ENCODE data around the gene RMND5B.
"Not testable (repeated sequence)": the region's sequence is repeated elsewhere in the genome, so short reads cannot be mapped to it uniquely, and the experiment has no call there.

The RMND5B gene

DNA sequence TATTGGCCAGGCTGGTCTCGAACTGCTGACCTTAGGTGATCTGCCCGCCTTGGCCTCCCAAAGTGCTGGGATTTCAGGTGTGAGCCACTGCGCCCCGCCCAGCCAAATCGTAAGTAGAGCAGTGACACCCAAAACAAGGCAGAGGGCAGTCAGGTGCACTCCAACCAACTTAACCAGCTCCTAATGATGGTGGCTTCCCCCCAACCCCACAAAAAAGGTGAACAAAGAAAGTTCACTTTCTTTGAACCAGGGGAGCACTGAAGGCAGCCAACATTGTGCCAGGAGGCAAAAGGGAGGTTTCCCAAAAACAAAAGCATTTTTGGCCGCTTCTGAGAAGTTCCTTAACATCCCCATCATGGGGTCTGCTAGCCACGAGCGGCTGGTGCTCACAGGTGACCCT is 46.8 kb downstream of the RMND5B start:
- no peak for DNase-seq

DNA sequence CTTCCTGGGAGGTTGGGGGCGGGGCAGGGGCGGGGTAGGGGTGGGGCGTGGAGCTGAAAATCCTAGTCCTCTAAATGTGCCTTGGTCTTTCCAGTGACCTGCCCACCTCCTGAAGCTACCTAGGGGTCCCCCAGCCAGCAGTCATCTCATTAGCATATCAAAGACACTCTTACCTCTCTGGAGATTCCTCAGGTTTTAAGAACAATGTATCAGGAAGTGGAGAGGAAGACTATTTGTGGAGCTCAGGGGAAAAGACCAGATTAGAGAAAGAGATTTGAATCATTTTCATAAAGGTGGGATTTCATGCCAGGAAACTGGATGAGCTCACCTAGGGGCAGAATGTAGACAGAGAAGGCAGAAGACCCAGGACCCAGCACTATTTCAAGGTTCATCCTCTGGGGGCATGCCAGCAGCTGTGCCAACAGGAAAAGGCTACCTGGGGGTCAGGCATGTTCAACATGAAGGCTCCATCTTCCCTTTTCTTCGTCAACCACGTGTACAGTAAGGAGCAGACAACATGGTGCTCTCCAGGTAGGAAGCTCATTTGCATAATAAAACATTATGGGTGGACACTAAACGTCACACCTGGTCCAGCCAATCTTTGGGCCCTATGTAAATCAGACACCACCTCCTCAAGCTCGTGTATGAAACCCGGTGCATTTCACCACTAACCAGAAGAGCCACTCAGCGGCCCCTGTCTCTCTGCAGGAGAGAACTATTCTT is 49.5 kb downstream of the RMND5B start:
- no peak for DNase-seq

DNA sequence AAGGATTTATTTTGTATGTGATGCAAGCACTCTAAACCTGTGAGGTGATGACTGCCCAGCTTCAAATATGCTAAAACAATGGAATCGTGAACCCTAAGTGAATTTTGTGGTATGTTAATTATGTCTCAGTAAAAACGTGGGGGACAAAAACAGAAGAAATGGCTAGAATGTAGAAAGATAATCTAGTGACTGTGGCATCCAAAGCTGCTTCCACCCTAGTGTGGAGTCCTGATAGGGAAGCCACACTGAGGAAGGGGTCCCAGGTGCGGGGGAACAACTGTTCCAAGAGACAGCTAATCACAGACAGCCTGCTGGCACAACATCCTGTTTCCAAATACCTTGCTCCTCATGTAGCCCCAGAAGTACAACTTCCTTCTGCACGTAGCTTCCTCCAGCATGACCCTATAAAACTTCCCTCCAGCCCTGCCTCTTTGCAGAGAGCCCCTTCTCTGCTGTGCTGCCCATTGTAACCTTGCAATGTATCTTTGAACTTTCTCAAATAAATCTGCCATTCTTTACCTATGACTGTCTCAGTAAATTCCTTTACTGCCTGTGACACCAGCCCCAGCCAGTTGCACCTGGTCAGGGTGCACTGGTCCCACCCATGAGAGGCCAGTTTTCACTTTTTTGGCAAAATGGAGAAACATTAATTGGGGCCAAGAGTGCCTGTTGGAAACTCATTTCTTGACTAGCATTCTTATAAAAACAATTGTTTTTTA is 51.5 kb downstream of the RMND5B start:
- no peak for DNase-seq

DNA sequence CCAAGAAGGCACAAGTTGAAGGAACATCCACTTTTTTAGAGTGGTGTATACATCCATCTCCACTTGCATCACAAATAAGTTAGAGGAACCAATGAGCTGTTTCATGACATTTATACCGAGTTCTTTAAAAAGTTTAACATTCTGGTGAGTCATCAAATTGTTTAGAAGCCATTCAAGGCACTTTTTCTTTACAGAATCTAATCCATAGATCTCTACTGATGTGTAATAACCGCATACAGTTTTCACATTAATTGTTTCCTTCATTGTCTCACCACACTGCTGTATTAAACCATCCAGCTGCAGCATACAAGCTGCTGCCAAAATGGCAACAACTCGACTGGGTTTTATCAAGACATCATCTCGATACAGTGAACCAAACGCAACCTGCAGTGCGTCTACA is 55.6 kb downstream of the RMND5B start:
- no peak for DNase-seq

DNA sequence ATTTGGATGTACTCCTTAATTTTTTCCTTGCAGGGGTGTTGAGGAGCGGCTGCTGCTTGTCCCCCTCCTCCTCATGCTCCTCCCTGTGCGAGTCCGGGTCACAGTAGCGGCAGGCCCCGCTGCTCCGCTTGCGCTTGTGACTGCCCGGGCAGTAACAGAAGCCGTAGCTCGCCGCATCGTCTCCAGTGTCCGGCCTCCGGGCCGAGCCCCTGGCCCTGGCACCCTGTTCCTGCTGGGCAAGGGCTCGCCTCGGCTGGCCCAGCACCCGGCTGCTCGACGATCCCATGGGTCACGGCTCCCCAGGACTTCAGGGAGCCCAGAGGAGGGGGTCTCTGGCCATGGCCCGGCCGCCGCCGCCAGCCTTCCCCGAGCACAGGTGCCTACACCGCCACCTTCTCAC is 56.2 kb downstream of the RMND5B start, which contains the start of gene GMCL2:
Gene GMCL2, minus strand, starts transcription at position 358 of the 400 bp plus-strand sequence. Its CDS starts 72 bp downstream, at position 286.
- no peak for DNase-seq

DNA sequence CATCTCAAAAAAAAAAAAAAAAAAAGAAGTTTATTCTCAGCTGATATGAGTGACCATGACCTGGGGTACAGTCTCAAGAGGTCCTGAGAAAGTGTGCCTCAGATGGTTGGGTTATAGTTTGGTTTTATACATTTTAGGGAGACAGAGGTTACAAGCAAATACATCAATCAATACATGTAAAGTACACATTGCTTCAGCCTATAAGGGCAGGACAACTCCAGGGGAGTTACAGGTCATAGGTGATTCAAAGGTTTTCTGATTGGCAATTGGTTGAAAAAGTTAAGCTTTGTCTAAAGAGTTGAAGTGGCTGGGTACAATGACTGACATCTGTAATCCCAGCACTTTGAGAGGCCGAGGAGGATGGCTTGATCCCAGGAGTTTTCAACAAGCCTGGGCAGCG is 58.6 kb downstream of the RMND5B start:
- DNase-seq: no peak

DNA sequence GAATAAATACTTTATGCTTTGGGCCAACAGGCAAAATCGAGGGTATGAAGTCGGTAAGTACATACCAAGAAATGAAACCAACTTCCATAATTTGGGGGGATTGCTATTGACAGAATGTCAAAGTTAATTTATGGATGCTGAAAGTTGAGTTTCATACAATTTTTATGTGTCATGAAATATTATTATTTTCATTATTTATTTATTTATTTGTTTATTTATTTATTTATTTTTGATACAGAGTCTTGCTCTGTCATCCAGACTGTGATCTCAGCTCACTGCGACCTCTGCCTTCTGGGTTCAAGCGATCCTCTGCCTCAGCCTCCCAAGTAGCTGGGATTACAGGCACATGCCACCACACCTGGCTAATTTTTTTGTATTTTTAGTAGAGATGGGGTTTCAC is 60.8 kb downstream of the RMND5B start:
- no peak for DNase-seq

DNA sequence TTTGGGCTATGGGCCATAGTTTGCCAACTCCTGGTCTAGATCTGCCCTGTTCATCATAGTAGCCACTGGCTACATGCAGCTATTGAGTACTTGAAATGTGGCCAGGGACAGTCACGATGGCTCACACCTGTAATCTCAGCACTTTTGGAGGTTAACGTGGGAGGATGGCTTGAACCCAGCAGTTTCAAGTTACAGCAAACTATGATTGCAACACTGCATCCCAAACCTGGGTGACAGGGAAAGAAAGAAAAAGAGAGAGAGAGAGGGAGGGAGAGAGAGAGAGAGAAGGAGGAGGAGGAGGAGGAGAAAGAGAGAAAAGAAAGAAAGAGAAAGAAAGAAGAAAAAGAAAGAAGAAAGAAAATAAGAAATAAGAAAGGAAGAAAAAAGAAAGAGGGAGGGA is 61.4 kb downstream of the RMND5B start:
- DNase-seq: no peak

DNA sequence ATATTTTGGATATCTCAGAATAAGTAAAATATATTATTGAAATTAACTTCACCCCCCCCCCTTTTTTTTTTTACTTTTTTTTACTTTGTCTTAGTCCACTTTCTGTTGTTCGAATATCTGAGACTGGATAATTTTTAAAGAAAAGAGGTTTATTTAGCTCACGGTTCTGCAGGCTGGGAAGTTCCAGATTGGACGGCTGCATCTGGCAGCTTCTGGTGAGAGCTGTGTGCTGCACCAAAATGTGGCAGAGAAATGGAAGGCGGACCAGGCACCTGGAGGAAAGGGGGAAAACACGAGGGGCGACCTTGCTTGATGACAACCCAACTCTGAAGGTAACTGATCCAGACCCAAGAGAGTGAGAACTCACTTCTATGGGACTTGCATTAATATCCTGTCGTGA is 62.0 kb downstream of the RMND5B start:
- DNase-seq: no peak

DNA sequence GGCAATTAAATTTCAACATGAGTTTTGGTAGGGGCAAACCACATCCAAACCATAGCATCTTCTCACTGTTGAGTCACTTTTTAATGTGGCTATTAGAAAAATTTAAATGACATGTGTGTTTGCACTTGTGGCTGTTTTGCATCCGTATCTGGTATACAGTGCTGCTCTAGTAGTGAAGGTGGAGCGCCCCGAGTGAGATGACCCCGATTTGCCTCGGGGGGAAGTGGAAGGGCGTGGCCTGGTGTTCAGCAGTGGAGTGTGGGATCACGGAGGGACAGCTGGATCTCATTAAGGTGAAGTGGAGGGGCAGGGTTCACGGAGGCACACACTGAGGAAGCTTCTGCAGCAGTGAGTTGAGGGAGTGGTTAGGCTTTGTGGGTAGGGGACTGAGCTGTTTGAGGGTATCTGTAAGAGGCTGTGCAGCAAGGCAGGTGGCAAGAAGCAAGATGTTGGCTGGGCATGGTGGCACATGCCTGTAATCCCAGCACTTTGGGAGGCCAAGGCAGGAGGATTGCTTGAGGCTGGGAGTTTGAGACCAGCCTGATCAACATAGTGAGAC is 62.5 kb downstream of the RMND5B start:
- DNase-seq: no peak

DNA sequence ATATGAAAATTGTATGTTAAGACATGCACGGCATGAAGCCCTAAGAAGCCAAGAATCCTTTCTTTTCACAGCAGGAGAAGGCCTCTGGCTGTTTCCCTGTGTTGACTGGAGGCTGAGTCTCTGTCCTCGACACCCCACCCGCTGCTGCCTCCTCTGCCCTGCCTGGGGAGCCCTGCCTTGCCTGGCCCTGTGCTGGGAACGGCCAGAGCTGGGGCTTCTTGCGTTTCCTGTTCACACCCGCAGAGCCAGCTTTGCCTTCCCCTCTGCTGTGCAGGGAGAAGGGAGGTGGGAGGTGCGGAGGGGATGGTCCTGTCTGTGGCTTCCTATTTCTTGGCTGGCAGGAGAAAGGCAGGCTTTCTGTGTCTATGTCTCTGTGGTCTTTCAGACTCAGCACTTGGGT is 63.2 kb downstream of the RMND5B start:
- no peak for DNase-seq

DNA sequence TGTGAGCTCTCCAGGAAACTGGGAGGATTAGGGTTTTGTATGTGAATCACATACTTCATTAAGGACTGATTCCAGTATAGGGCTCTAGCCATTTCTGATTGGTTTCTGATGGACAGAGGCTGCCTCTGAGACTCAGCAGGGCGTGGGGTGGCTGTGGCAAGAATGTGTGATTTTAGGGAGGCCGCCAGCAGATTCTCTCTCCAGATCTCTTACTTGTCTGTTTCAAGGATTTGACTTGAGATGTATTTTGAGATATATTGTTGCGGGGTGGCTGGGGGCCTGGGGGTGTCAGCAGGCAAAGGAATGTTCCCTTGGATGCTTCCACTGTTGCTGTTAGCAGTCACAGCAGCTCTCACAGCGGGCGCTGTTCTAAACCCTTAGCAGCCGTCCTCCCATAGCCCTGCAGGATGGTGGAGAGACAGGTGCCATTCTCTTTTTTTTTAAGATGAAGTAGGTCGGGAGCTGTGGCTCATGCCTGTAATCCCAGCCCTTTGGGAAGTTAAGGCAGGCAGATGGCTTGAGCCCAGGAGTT is 65.5 kb downstream of the RMND5B start:
- no peak for DNase-seq

DNA sequence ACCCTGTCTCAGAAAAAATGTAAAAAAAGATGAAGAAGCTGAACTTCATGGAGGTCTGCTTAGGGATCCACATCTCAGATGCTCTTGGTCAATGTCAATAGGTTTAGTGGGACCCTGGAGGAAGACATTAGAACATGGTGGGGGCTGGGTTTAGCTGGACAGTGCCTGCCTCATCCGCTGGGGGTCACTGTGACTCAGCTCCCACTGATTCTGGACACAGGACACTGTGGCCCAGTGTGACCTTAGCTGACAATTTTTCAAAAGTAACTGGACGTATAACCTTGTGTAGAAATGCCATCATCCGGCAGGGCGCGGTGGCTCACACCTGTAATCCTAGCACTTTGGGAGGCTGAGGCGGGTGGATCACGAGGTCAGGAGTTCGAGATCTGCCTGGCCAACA is 66.2 kb downstream of the RMND5B start:
- no peak for DNase-seq

DNA sequence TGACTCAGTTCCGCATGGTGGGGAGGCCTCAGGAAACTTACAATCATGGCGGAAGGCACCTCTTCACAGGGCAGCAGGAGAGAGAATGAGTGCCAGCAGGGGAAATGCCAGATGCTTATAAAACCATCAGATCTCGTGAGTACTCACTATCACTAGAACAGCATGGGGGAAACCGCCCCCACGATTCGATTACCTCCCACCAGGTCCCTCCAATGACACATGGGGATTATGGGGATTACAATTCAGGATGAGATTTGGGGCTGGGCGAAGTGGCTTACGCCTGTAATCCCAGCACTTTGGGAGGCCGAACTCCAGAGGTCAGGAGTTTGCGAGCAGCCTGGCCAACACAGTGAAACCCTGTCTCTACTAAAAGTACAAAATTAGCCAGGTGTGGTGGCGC is 67.3 kb downstream of the RMND5B start:
- not testable (repeated sequence) for DNase-seq

DNA sequence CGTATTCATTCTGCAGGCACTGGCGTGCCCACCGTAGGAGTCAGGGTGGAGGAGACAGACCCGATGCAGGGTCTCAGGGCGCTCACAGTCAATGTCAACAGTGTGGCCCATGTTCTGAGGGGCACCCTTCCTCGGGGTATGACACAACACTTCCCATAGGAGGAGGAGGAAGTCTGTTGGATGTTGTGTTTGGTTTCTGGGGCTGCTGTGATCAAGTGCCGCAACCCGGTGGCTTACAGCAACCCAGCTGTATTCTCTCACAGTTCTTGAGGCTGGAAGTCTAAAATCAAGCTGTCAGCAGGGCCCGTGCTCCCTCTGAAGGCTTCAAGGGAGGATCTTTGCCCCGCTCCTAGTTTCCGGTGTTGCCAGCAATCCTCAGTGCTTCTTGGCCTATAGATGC is 67.9 kb downstream of the RMND5B start:
- DNase-seq: no peak

DNA sequence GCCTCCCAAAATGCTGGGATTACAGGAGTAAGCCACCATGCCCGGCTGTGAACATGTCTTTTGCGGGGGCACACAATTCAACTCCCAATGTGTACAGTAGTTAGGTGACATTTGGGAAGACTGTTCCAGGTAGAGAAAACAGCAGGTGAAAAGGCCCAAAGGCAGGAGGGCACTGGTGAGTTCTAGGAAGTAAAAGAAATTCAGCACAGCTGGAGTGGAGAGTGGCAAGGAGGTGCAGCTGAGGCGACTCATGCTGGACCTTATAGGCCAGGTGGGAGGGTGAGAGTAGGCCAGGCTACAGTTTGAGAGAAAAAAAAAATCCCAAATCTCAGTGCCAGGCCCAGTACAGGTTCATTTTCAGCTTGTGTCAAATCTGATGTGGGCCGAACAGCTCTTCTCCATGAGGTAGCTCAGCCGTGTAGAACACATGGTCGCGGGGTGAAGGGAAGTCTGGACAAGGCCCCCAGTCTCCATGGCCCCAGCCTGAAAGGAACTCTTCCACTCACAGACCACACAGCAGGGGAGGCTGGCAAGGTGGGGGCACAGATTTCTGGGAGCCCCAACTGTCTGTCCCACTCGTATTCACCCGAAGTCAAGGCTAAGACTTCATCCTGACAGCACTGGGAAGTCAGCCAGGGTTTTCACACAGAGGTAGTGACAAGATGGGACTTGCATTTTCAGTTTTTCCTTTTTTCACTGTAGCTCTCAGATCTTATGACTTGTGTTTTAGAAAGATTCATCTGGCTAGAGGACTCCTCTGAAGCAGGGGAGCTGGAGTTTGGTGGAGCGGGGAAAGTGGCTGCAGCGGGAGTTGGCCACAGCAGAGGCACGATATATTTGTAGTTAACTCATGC is 69.0 kb downstream of the RMND5B start:
- no peak for DNase-seq

Data from NCI-H1436 (cell line).